ENCODE data around the gene SRGN. TPM values are rescaled to one million over a fixed set of nuclear protein-coding genes. Genes with fewer than 3 reads are reported as not detected.

The SRGN gene
- total and polyA plus RNA-seq, 10 of the 15 experiments (the other 5 are each of a cell fraction or from before 2014, with no cell fraction given): 382 to 2,414 (median 885) TPM

GRCh38 chr10:69100136-69100872, 12.4 kb downstream of the SRGN start:
- no peak overlapping the region for H2AFZ ChIP-seq (ENCODE audit: control insufficient read depth, low read depth, low read length)
- no peaks in the 10 kb centered on the region for H3K27me3 ChIP-seq (replicated peaks in 1 of 2; ENCODE audit: control insufficient read depth in 2 of 2, insufficient read depth in 2 of 2, low read length in 1 of 2)
- peaks cover 65% of the 10 kb centered on the region for H3K79me2 ChIP-seq (ENCODE audit: control insufficient read depth, insufficient read depth, low read length)
- ChIA-PET RAD21 (ENCODE audit: unreplicated experiment) (interaction anchor here (1.0 to 2.3 kb wide), 6 partner anchors 12 to 95 kb away, joined by 3 to 8 read pairs (median 3); no protein-coding TSS in a partner anchor), SMC1A (ENCODE audit: uncharacterized antibody, unreplicated experiment) (interaction anchor here (1.1 to 6.8 kb wide), 10 partner anchors 21 to 145 kb away, joined by 3 to 57 read pairs (median 4); no protein-coding TSS in a partner anchor), POLR2A (interaction anchor here (0.7 to 1.4 kb wide), 4 partner anchors 9 to 116 kb away, joined by 3 to 11 read pairs (median 4); no protein-coding TSS in a partner anchor), CTCF (interaction anchor here (0.6 to 2.6 kb wide), 8 partner anchors 8 to 144 kb away, joined by 3 to 10 read pairs (median 3); partner anchors contain the start of gene DDX21)
- no peak overlapping the region; the same call in 1 of the 2 replicates for H3K27ac ChIP-seq (ENCODE audit: control insufficient read depth, insufficient read depth)
- in situ Hi-C loops (cut with MboI): no loop called here
- peak; percentile 26 for ATAC-seq
- FAIRE-seq: no peak
- H3K4me2 ChIP-seq (ENCODE audit: control insufficient read depth, insufficient read depth): no peak overlapping the region
- no peak overlapping the region for H3K9ac ChIP-seq (ENCODE audit: control insufficient read depth, insufficient read depth, low read length)
- peaks cover 16% of the 10 kb centered on the region for H4K20me1 ChIP-seq (ENCODE audit: control insufficient read depth, insufficient read depth)
- H3K36me3 ChIP-seq (ENCODE audit: control insufficient read depth in 2 of 2, insufficient read depth in 2 of 2, low read length in 1 of 2): peaks cover 18 to 61% of the 10 kb centered on the region in 2 experiments
- BruUV-seq (replicated peaks): no TSS peak
- DNase-seq (ENCODE audit: low read depth, low spot score): no peak
- H3K4me3 ChIP-seq: no peak overlapping the region
- H3K4me1 ChIP-seq (ENCODE audit: control insufficient read depth, insufficient read depth, low read length): peaks cover 14% of the 10 kb centered on the region
- no peak for TF ChIP-seq TCF12 (IDR thresholded peaks at IDR 0.05; ENCODE audit: low read depth, low read length)
- no peak for TF ChIP-seq JUNB (IDR thresholded peaks at IDR 0.05)
- TF ChIP-seq POLR2A (IDR thresholded peaks at IDR 0.05; ENCODE audit: low read depth, low read length): peak; percentile 26; the same call in 1 of the 2 replicates
- TF ChIP-seq SKIL (IDR thresholded peaks at IDR 0.05; ENCODE audit: low read depth, poor library complexity, severe bottlenecking): no peak
- TF ChIP-seq PAX5 (IDR thresholded peaks at IDR 0.05; ENCODE audit: borderline replicate concordance, low read depth, low read length): peak; percentile 72
- TF ChIP-seq TCF7 (IDR thresholded peaks at IDR 0.05; ENCODE audit: borderline replicate concordance): no peak
- TF ChIP-seq BACH1 (IDR thresholded peaks at IDR 0.05; ENCODE audit: borderline replicate concordance): 0 out of 2 replicates have a peak, but pooled peaks have one; percentile 13
- peak; percentile 78; the same call in 1 of the 2 replicates for TF ChIP-seq POLR2AphosphoS5 (IDR thresholded peaks at IDR 0.05; ENCODE audit: low read length)
- TF ChIP-seq RUNX3 (IDR thresholded peaks at IDR 0.05; ENCODE audit: low read length): 0 out of 2 replicates have a peak, but pooled peaks have one; percentile 18
- intact Hi-C loops (cut with micrococcal nuclease; ENCODE audit: unreplicated experiment): no loop called here
- 51% methylated on average over 7 of the region's 7 CpGs for WGBS (ENCODE audit: insufficient coverage, insufficient replicate concordance, low lambda C conversion rate, missing lambda C conversion rate)
- no peaks in the 10 kb centered on the region for H3K9me3 ChIP-seq (replicated peaks; ENCODE audit: control insufficient read depth, insufficient read depth, low read length)

Data from GM12878 (cell line).